ENCODE measurements around the gene SLC29A2.

SLC29A2 gene

GRCh38 chr11:66317723-66318599 is 53.6 kb downstream of the SLC29A2 start:
- DNase-seq: peak; percentile 65

- peak; percentile 74 for DNase-seq
Measured at GRCh38 chr11:66317322-66317722, 54.2 kb downstream of the SLC29A2 start.

GRCh38 chr11:66316849-66317251 is 54.7 kb downstream of the SLC29A2 start, which contains the start of gene CD248:
Gene CD248, minus strand, starts transcription at chr11:66317044. Its CDS starts 17 bp downstream, at chr11:66317027.
- peak; percentile 71 for DNase-seq

- no peak for DNase-seq
Measured at GRCh38 chr11:66315921-66316811, 55.4 kb downstream of the SLC29A2 start.

- no peak for DNase-seq
Measured at GRCh38 chr11:66315498-66315885, 56.1 kb downstream of the SLC29A2 start.

GRCh38 chr11:66314561-66315497 is 56.7 kb downstream of the SLC29A2 start:
- DNase-seq: no peak

GRCh38 chr11:66314186-66314501 is 57.4 kb downstream of the SLC29A2 start:
- DNase-seq: no peak

- DNase-seq: no peak
Measured at GRCh38 chr11:66313321-66314185, 58.0 kb downstream of the SLC29A2 start.

- DNase-seq: peak; percentile 84
Measured at GRCh38 chr11:66312549-66313320, 58.8 kb downstream of the SLC29A2 start.
